Measurements from ENCODE around the gene PTPRU. TPM values are rescaled to one million over a fixed set of nuclear protein-coding genes. Genes with fewer than 3 reads are reported as not detected.
A peak's percentile ranks its signal among the peaks of the same experiment; 100 is the strongest.

PTPRU gene
- total and polyA plus RNA-seq, 2 of the 8 experiments (the other 6 are each of a cell fraction or from before 2014, with no cell fraction given): 33.8 to 41.8 TPM

- TF ChIP-seq CTCF (IDR thresholded peaks at IDR 0.05; ENCODE audit: control extremely low read depth in 1 of 3, insufficient read depth in 1 of 3, low read depth in 1 of 3, low read length in 3 of 3): peak in 2 of 3 experiments; percentile 5 to 23; a peak in 1 of 4 replicates
- peak; percentile 68 for TF ChIP-seq SRF (IDR thresholded peaks at IDR 0.05; ENCODE audit: low read depth, low read length)
- TF ChIP-seq SP1 (IDR thresholded peaks at IDR 0.05; ENCODE audit: low read depth, low read length): peak; percentile 88
- TF ChIP-seq CHD2 (IDR thresholded peaks at IDR 0.05; ENCODE audit: low read length): peak; percentile 24; the same call in 1 of the 2 replicates
- TF ChIP-seq RBBP5 (IDR thresholded peaks at IDR 0.05; ENCODE audit: borderline replicate concordance, low read depth, low read length): peak; percentile 82; the same call in 1 of the 2 replicates
- TF ChIP-seq, protein P1, sequence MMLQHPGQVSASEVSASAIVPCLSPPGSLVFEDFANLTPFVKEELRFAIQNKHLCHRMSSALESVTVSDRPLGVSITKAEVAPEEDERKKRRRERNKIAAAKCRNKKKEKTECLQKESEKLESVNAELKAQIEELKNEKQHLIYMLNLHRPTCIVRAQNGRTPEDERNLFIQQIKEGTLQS (IDR thresholded peaks at IDR 0.05; ENCODE audit: insufficient read depth, low read depth, low read length): peak; percentile 80
- TF ChIP-seq CEBPB (IDR thresholded peaks at IDR 0.05; ENCODE audit: low read depth, low read length): no peak
- TF ChIP-seq YY1 (IDR thresholded peaks at IDR 0.05; ENCODE audit: low read depth, low read length): no peak
- TF ChIP-seq BCL11A (IDR thresholded peaks at IDR 0.05; ENCODE audit: low read depth in 2 of 2, low read length in 2 of 2): no peak
- peak; percentile 53; the same call in 1 of the 2 replicates for TF ChIP-seq KDM1A (IDR thresholded peaks at IDR 0.05; ENCODE audit: borderline replicate concordance, low read length)
- TF ChIP-seq, protein P2, sequence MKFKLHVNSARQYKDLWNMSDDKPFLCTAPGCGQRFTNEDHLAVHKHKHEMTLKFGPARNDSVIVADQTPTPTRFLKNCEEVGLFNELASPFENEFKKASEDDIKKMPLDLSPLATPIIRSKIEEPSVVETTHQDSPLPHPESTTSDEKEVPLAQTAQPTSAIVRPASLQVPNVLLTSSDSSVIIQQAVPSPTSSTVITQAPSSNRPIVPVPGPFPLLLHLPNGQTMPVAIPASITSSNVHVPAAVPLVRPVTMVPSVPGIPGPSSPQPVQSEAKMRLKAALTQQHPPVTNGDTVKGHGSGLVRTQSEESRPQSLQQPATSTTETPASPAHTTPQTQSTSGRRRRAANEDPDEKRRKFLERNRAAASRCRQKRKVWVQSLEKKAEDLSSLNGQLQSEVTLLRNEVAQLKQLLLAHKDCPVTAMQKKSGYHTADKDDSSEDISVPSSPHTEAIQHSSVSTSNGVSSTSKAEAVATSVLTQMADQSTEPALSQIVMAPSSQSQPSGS (IDR thresholded peaks at IDR 0.05; ENCODE audit: low read length): 0 out of 2 replicates have a peak, but pooled peaks have one; percentile 69
- TF ChIP-seq CBX8 (IDR thresholded peaks at IDR 0.05; ENCODE audit: borderline replicate concordance, low read depth, low read length): no peak
- TF ChIP-seq, protein P3, sequence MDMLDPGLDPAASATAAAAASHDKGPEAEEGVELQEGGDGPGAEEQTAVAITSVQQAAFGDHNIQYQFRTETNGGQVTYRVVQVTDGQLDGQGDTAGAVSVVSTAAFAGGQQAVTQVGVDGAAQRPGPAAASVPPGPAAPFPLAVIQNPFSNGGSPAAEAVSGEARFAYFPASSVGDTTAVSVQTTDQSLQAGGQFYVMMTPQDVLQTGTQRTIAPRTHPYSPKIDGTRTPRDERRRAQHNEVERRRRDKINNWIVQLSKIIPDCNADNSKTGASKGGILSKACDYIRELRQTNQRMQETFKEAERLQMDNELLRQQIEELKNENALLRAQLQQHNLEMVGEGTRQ (IDR thresholded peaks at IDR 0.05; ENCODE audit: low read length): 0 out of 2 replicates have a peak, but pooled peaks have one; percentile 14
- TF ChIP-seq TAF1 (IDR thresholded peaks at IDR 0.05; ENCODE audit: low read depth, low read length): peak; percentile 76
- TF ChIP-seq SP4 (IDR thresholded peaks at IDR 0.05; ENCODE audit: low read length): peak; percentile 92
- no peak for TF ChIP-seq CHD1 (IDR thresholded peaks at IDR 0.05; ENCODE audit: low read depth, low read length)
- TF ChIP-seq EZH2 (IDR thresholded peaks at IDR 0.05; ENCODE audit: low read depth, low read length, severe bottlenecking): no peak
- no peak for TF ChIP-seq RFX5 (IDR thresholded peaks at IDR 0.05; ENCODE audit: borderline replicate concordance, low read depth, low read length)
Observed at GRCh38 chr1:29230553-29231378, 5.6 kb upstream of the PTPRU start, which contains the start of gene MECR (continued).

Data from H1 (cell line).